Heart left ventricle (tissue), 16 donors: ENCODE results near the gene FOXP1. TPM values are rescaled to one million over a fixed set of nuclear protein-coding genes. Genes with fewer than 3 reads are reported as not detected.
A peak's percentile ranks its signal among the peaks of the same experiment; 100 is the strongest.

Source experiments
- ATAC-seq, 4 donors: fragments of 200-7000 bp; cut with Tn5 transposase; one replicate each; pipeline ENCODE4 v1.9.1; 2020 to 2022; ENCODE audit warnings: moderate library complexity in 4 of 4, mild to moderate bottlenecking in 3 of 4, moderate number of reproducible peaks in 1 of 4
- DNase-seq, 5 donors: peaks; one replicate each; pipeline ENCODE4 v3.0.0-alpha.2; 2020
- H3K27ac ChIP-seq, 12 donors: fragments of 200-600 bp; sonication (generic) in 4 of 12; one replicate each; pipeline versions ENCODE4 v1.5.0 to v1.8.0; 2016 to 2022; ENCODE audit warnings: mild to moderate bottlenecking in 2 of 12
- H3K27me3 ChIP-seq, 9 donors: fragments of 200-600 bp; sonication (generic) in 2 of 9; one replicate each; pipeline versions ENCODE4 v1.5.1 to v1.8.0; 2016 to 2022; ENCODE audit warnings: mild to moderate bottlenecking in 3 of 9
- H3K36me3 ChIP-seq, 9 donors: fragments of 200-600 bp; sonication (generic) in 2 of 9; one replicate each; pipeline versions ENCODE4 v1.5.0 to v1.8.0; 2018 to 2022; ENCODE audit warnings: mild to moderate bottlenecking in 2 of 9
- H3K4me1 ChIP-seq, 12 donors: fragments of 200-600 bp; sonication (generic) in 4 of 12; one replicate each; pipeline versions ENCODE4 v1.5.0 to v1.8.0; 2016 to 2022; ENCODE audit warnings: mild to moderate bottlenecking in 3 of 12
- H3K4me3 ChIP-seq, 12 donors: fragments of 200-600 bp; sonication (generic) in 4 of 12; one replicate each; pipeline versions ENCODE4 v1.5.0 to v1.8.0; 2017 to 2022; ENCODE audit warnings: mild to moderate bottlenecking in 9 of 12, moderate library complexity in 4 of 12
- H3K9me3 ChIP-seq, 12 donors: fragments of 200-600 bp; sonication (generic) in 4 of 12; one replicate each; pipeline versions ENCODE4 v1.5.0 to v1.8.0; 2016 to 2022; ENCODE audit warnings: mild to moderate bottlenecking in 1 of 12
- POLR2A ChIP-seq, 2 donors: fragments of 450-650 bp; IDR thresholded peaks; one replicate each; pipeline ENCODE4 v1.6.1; 2017; ENCODE audit warnings: antibody characterized with exemption in 2 of 2, mild to moderate bottlenecking in 2 of 2, moderate library complexity in 2 of 2
- WGBS, 4 donors: extraction: QIAGEN DNeasy Blood & Tissue Kit in 2 of 4; methylation state at CpG; one replicate each; pipeline versions ENCODE4 v1.1.5 to v1.1.7; 2013 to 2018; 5-methylcytosine and 5-hydroxymethylcytosine counted together
- intact Hi-C, 10 donors: fragments of 100-400 bp; cut with DNase I; formaldehyde crosslinking; loops; one replicate each; pipeline versions ENCODE4 v1.11.1 to v1.14.2; 2022
- polyA plus RNA-seq, 2 donors: library from polyadenylated mRNA; stranded (reverse); fragments of 200-250 nt; gene quantifications; one replicate each; pipeline ENCODE4 v1.2.3, GENCODE V29; 2013
- total RNA-seq, 9 donors: library from RNA; depleted of rRNA in 2 of 9; stranded (reverse); fragments of >200 nt in 2 of 9; fragmentation: NEBNext Ultra II Directional in 3 of 9; extraction: Animal tissue kit (Norgen Biotek cat#: 25700) in 3 of 9; gene quantifications; one replicate each; pipeline versions ENCODE4 v1.1.0 to v1.2.4, GENCODE V29; 2016 to 2023
- TF ChIP-seq, protein P1 (sequence below), 12 donors: fragments of 200-600 bp; sonication (generic) in 4 of 12; IDR thresholded peaks; one replicate each; pipeline versions ENCODE4 v1.5.0 to v1.8.0; 2018 to 2022; ENCODE audit warnings: antibody characterized with exemption in 12 of 12, mild to moderate bottlenecking in 5 of 12
- donor health status: ischemic (EF 13 %, LVEDD 7.1; RV severe dilation, severe dysfunction).
- donor health status: healthy with polysubstance abuse.
- donor health status: DM: no; HTN: yes; CAD: no.
- donor health status: DM: no; HTN: no; CAD: no.
- donor health status: ischemic (EF 25% LVEDD 6.9; RV normal size, moderate dysfunction).
- donor health status: ischemic (EF 25% LVEDD 5.7; RV mildly dilated, moderate dysfunction).
- donor health status: healthy.
- donor health status: DM: yes; HTN: yes; CAD: no.
- donor health status: ischemic (EF 35%, LVEDD 5.7; RV mildly dilated, moderate dysfunction).
- donor health status: nonischemic (EF 11% LVEDD 7.7; RV severe dilation, severe dysfunction).
- donor health status: DM: yes; HTN: yes; CAD: no.
- donor health status: PGD.
- donor health status: ischemic (EF 29% LVEDD 5.4; RV normal size, mild dysfunction).
- donor health status: nonischemic (EF 23%, LVEDD 6.1; RV moderate dilation, normal function).

The FOXP1 gene
- total and polyA plus RNA-seq, 11 donors, result 14.9 to 67.8 (median 41.1) TPM

DNA sequence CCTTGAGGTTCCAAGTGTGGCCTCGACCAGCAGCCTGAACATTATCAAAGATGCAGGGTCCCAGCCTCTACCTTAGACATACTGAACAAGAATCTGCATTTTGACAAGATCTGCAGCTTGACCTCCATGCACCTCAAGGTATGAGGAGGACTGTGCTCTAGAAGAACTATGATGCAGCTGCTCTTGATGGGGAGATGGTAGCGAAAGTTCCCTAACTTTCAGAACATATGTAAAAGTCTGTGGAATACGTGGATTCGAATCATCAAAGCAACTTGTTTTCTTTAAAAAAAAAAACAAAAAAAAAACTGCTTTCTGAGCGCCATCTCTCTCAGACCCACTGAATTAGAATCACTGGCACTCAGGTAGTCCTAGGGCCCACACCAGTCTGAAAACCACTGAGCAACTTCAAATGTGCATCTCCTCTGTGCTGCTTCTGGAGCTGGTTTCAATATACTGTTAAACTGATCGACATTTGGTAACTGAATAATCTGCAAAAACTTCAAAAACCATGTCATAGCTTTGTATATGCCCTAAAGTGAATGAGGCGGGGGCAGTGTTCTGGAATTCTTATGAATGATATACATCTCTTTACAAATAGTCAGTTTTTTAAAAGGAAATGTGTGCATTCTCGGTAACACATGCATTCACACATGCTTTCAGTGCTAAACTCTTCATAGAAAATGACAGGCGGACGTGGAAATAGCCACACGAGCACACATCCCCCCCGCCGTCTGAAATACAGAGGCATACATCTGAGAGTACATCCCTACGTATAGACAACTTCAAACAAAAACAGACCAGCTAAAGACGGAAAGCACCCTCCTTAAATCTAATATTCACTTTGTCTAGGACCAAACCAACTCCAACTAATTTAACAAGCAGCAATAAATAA, 128.8 kb downstream of the FOXP1 start:
- no peaks in the 10 kb centered on the region for H3K9me3 ChIP-seq
- ATAC-seq, result no peak
- no peaks in the 10 kb centered on the region for H3K36me3 ChIP-seq
- H3K4me1 ChIP-seq, result peaks cover 0 to 55% (median 20%) of the 10 kb centered on the region in 12 donors
- H3K4me3 ChIP-seq, result no peak overlapping the region
- intact Hi-C loops, result loop anchor here in 1 of 10 donors (10.0 kb wide), 1 partner anchor 130 kb away; the partner anchor contains the start of gene FOXP1
- DNase-seq, result no peak
- H3K27ac ChIP-seq, result peak overlapping the region in 1 of 12 donors; percentile 72
- WGBS, 4 donors, result 90 to 95% (median 92%) methylated on average over 15 of the region's 15 CpGs
- TF ChIP-seq, protein P1, sequence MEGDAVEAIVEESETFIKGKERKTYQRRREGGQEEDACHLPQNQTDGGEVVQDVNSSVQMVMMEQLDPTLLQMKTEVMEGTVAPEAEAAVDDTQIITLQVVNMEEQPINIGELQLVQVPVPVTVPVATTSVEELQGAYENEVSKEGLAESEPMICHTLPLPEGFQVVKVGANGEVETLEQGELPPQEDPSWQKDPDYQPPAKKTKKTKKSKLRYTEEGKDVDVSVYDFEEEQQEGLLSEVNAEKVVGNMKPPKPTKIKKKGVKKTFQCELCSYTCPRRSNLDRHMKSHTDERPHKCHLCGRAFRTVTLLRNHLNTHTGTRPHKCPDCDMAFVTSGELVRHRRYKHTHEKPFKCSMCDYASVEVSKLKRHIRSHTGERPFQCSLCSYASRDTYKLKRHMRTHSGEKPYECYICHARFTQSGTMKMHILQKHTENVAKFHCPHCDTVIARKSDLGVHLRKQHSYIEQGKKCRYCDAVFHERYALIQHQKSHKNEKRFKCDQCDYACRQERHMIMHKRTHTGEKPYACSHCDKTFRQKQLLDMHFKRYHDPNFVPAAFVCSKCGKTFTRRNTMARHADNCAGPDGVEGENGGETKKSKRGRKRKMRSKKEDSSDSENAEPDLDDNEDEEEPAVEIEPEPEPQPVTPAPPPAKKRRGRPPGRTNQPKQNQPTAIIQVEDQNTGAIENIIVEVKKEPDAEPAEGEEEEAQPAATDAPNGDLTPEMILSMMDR (IDR thresholded peaks at IDR 0.05), result no peak
- no peaks in the 10 kb centered on the region for H3K27me3 ChIP-seq

DNA sequence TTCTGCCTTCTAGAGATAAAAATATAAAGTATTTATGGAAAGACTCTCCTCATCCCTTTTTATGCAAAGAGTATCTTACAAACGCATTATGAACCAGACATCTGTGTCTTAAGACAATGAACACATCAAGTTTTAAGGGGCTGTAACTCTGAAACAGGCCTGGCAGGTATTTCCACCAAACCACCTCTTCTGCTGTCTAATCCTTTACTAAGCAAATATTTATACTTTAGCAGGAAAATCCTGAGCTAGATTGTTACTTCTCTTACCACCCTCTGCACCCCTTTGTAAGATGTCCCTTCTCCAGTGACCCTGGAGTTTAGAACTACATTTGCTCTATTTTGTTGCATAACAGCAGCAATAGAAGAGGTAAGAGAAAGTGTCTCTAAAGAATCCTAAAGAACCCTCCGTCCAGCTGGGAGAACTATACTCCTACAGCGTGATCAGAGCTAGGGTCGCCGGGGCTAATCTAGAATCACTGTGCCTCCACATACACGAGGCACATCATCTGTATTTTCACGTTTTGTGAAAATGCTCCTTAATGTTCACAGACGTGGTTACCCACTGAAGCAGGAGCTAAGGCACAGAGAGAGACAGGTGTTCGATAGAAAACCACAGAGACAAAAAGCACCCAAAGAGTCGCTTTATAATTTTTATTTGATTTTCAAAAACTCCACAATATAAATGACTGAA, 129.6 kb downstream of the FOXP1 start:
- Histone ChIP-seq H3K27ac (peak overlapping the region in 1 of 12 donors; percentile 72), H3K4me1 (peaks cover 0 to 61% (median 21%) of the 10 kb centered on the region in 12 donors), H3K4me3 (no peak overlapping the region), H3K27me3 (no peaks in the 10 kb centered on the region), H3K36me3 (no peaks in the 10 kb centered on the region), H3K9me3 (no peaks in the 10 kb centered on the region)
- DNase-seq, result no peak
- TF ChIP-seq, protein P1 (IDR thresholded peaks at IDR 0.05), result no peak
- TF ChIP-seq POLR2A (IDR thresholded peaks at IDR 0.05), result no peak
- ATAC-seq, result no peak
- intact Hi-C loops, result loop anchor here in 1 of 10 donors (10.0 kb wide), 1 partner anchor 131 kb away; the partner anchor contains the start of gene FOXP1
- WGBS, 4 donors, result 88 to 95% (median 92%) methylated on average over 10 of the region's 10 CpGs

DNA sequence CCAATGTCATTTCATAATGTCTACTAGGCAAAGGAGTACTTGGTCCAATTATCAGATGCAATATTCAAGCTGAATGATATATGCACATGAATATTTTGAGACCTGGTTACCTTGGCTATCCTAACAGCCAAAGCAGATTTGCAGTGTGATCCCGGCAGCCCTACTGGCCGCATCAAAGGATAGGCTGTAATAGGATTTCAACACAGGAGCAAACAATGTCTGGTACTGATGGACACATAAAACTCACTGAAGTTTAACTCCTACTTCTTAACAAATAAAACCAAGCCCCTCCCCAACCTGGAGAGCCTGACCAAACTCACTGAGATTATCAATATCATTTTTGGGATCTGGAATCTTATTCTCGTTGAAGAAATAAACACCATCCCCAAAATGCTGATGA, 130.2 kb downstream of the FOXP1 start:
- peaks cover 0 to 63% (median 21%) of the 10 kb centered on the region in 12 donors for H3K4me1 ChIP-seq
- TF ChIP-seq POLR2A (IDR thresholded peaks at IDR 0.05), result no peak
- TF ChIP-seq, protein P1 (IDR thresholded peaks at IDR 0.05), result no peak
- WGBS, 4 donors, result 90 to 94% (median 91%) methylated on average over 3 of the region's 3 CpGs
- no peak overlapping the region for H3K27ac ChIP-seq
- DNase-seq, result no peak
- no peaks in the 10 kb centered on the region for H3K27me3 ChIP-seq
- H3K4me3 ChIP-seq, result no peak overlapping the region
- H3K9me3 ChIP-seq, result no peaks in the 10 kb centered on the region
- intact Hi-C loops, result loop anchor here in 1 of 10 donors (10.0 kb wide), 1 partner anchor 131 kb away; the partner anchor contains the start of gene FOXP1
- ATAC-seq, result no peak
- H3K36me3 ChIP-seq, result no peaks in the 10 kb centered on the region

DNA sequence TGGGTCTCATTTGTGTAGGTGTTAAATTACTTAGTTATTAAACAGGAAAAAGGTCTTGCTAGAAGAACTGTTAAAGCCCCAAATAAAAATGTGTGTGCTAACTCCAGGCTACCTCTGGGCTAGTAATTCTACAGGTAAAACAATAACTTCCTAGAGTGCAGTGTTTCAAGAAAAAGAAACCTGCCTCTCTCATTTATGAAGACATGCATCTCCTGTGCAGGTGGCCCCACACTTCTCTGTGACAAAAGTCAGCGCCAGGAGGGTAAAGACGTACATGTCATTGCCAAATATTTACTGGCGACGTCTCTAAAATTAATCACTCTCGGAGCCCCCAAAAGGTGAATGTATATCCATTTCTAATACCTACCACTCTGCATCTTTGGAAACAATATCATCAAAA, 131.7 kb downstream of the FOXP1 start:
- no peak for ATAC-seq
- no peak overlapping the region for H3K27ac ChIP-seq
- peaks cover 0 to 73% (median 19%) of the 10 kb centered on the region in 12 donors for H3K4me1 ChIP-seq
- TF ChIP-seq, protein P1 (IDR thresholded peaks at IDR 0.05), result no peak
- TF ChIP-seq POLR2A (IDR thresholded peaks at IDR 0.05), result no peak
- 89 to 97% (median 95%) methylated on average over 5 of the region's 5 CpGs for WGBS, 4 donors
- H3K36me3 ChIP-seq, result no peaks in the 10 kb centered on the region
- H3K9me3 ChIP-seq, result no peaks in the 10 kb centered on the region
- no peak overlapping the region for H3K4me3 ChIP-seq
- no peaks in the 10 kb centered on the region for H3K27me3 ChIP-seq
- intact Hi-C loops, result loop anchor here in 1 of 10 donors (10.0 kb wide), 1 partner anchor 133 kb away; the partner anchor contains the start of gene FOXP1
- DNase-seq, result no peak
